HepG2 (cell line): Measurements from ENCODE around the gene GAPDH. TPM values are rescaled to one million over a fixed set of nuclear protein-coding genes. Genes with fewer than 3 reads are reported as not detected.

Source experiments
- ATAC-seq: fragments of 200-7000 bp; cut with Tn5 transposase; 3 replicates; pipeline ENCODE4 v1.9.1; 2020; ENCODE audit warnings: mild to moderate bottlenecking, moderate library complexity
- BruUV-seq: library from RNA; stranded (reverse); fragments of 400-500 nt; replicated peaks from 2 replicates; lab custom pipeline; 2021; lab: Mats Ljungman, UMichigan
- CTCF ChIA-PET: fragments of 300-600 bp; formaldehyde crosslinking; extraction: SDS; loops from one replicate; lab custom pipeline; 2021; ENCODE audit warnings: low total read pairs, inconsistent platforms, low intra/inter-chr PET ratio; lab: Yijun Ruan, JAX
- POLR2A ChIA-PET: fragments of 350-600 bp; sonication (Branson Sonifier 250); formaldehyde crosslinking; loops from one replicate; lab custom pipeline; 2020; ENCODE audit warnings: antibody characterized with exemption, inconsistent platforms; lab: Yijun Ruan, JAX
- DNase-seq: peaks from one replicate; pipeline ENCODE4 v3.0.0-alpha.2; 2015; ENCODE audit warnings: low spot score
- FAIRE-seq: peaks from 3 replicates; lab custom pipeline; 2011; peaks lifted over from hg19 to GRCh38; lab: Jason Lieb, UNC
- H2AFZ ChIP-seq: one replicate; pipeline ENCODE4 v1.6.1; 2011; ENCODE audit warnings: low read length, inconsistent platforms
- H3K27ac ChIP-seq: fragments of 300-600 bp; 3 replicates; pipeline ENCODE4 v1.8.0; 2011; ENCODE audit warnings: mixed run types, mild to moderate bottlenecking, mixed read lengths, low read length, inconsistent platforms; ENCODE audit not compliant: insufficient read depth; ENCODE audit errors: extremely low read length
- H3K27me3 ChIP-seq, 2 experiments: fragments of 200-600 bp in 1 of 2; 2 replicates in 1 of 2; 3 replicates in 1 of 2; pipeline versions ENCODE4 v1.6.0 to v1.8.0; 2011; ENCODE audit warnings: low read length in 2 of 2, mild to moderate bottlenecking in 2 of 2, moderate library complexity in 2 of 2, inconsistent platforms in 1 of 2; ENCODE audit not compliant: insufficient read depth in 2 of 2, control insufficient read depth in 1 of 2
- H3K36me3 ChIP-seq, 2 experiments: fragments of 200-600 bp in 1 of 2; replicated peaks in 1 of 2; 2 replicates in 1 of 2; 3 replicates in 1 of 2; pipeline versions ENCODE4 v1.5.1 to v1.8.0; 2011; ENCODE audit warnings: low read length in 2 of 2, inconsistent platforms in 1 of 2; ENCODE audit not compliant: insufficient read depth in 2 of 2, control insufficient read depth in 1 of 2
- H3K4me1 ChIP-seq: 2 replicates; pipeline ENCODE4 v1.5.1; 2012; ENCODE audit warnings: low read length, inconsistent platforms; ENCODE audit not compliant: insufficient read depth
- H3K4me2 ChIP-seq: 2 replicates; pipeline ENCODE4 v1.6.0; 2011; ENCODE audit warnings: low read depth, low read length, inconsistent platforms
- H3K4me3 ChIP-seq, 3 experiments: fragments of 200-600 bp in 1 of 3; sonication (generic), shearing (Covaris generic) in 1 of 3; replicated peaks in 1 of 3; 2 replicates each; pipeline ENCODE4 v1.5.1; 2011 to 2016; ENCODE audit warnings: low read length in 3 of 3, inconsistent platforms in 2 of 3, low read depth in 2 of 3, mild to moderate bottlenecking in 2 of 3, control low read depth in 1 of 3, mixed read lengths in 1 of 3; ENCODE audit not compliant: insufficient read depth in 1 of 3
- H3K79me2 ChIP-seq: one replicate; pipeline ENCODE4 v1.6.1; 2011; ENCODE audit warnings: low read length, inconsistent platforms; ENCODE audit not compliant: insufficient read depth
- H3K9ac ChIP-seq: 2 replicates; pipeline ENCODE4 v1.6.0; 2011; ENCODE audit warnings: mild to moderate bottlenecking, low read depth, low read length, inconsistent platforms; ENCODE audit not compliant: insufficient read depth
- H3K9me3 ChIP-seq: 2 replicates; pipeline ENCODE4 v1.5.1; 2012; ENCODE audit warnings: mild to moderate bottlenecking, low read length
- H4K20me1 ChIP-seq: 2 replicates; pipeline ENCODE4 v1.6.0; 2011; ENCODE audit warnings: inconsistent platforms, mild to moderate bottlenecking, low read length, moderate library complexity; ENCODE audit not compliant: insufficient read depth
- AKAP8 ChIP-seq: sonication (generic); formaldehyde crosslinking; IDR thresholded peaks from 2 replicates; pipeline ENCODE4 v1.5.1; 2020; ENCODE audit warnings: mild to moderate bottlenecking, missing genetic modification reagents
- CC2D1A ChIP-seq: sonication (generic); formaldehyde crosslinking; IDR thresholded peaks from 2 replicates; pipeline ENCODE4 v1.8.1; 2023; ENCODE audit warnings: mild to moderate bottlenecking, missing genetic modification reagents
- DDIT3 ChIP-seq: sonication (generic); formaldehyde crosslinking; IDR thresholded peaks from 2 replicates; pipeline ENCODE4 v1.4.0; 2020; ENCODE audit warnings: mild to moderate bottlenecking, missing genetic modification reagents
- E2F2 ChIP-seq: sonication (generic); formaldehyde crosslinking; IDR thresholded peaks from 2 replicates; pipeline ENCODE4 v1.4.0; 2020; ENCODE audit warnings: missing genetic modification reagents, borderline replicate concordance
- GLI4 ChIP-seq: sonication (generic); formaldehyde crosslinking; IDR thresholded peaks from 2 replicates; pipeline ENCODE4 v1.5.1; 2020; ENCODE audit warnings: missing genetic modification reagents, mild to moderate bottlenecking, moderate library complexity, borderline replicate concordance
- JDP2 ChIP-seq: sonication (generic); formaldehyde crosslinking; IDR thresholded peaks from 2 replicates; pipeline ENCODE4 v1.8.1; 2022; ENCODE audit warnings: missing genetic modification reagents, borderline replicate concordance
- KDM2A ChIP-seq: sonication (generic); formaldehyde crosslinking; IDR thresholded peaks from 2 replicates; pipeline ENCODE4 v1.4.0; 2020; ENCODE audit warnings: low read depth, missing genetic modification reagents, borderline replicate concordance
- MED13 ChIP-seq: sonication (generic); formaldehyde crosslinking; IDR thresholded peaks from 2 replicates; pipeline ENCODE4 v1.5.0; 2020; ENCODE audit warnings: missing genetic modification reagents
- MTA1 ChIP-seq: sonication (generic); formaldehyde crosslinking; IDR thresholded peaks from 2 replicates; pipeline ENCODE4 v1.4.0; 2020; ENCODE audit warnings: missing genetic modification reagents, mild to moderate bottlenecking, borderline replicate concordance
- MYC ChIP-seq: sonication (generic); formaldehyde crosslinking; IDR thresholded peaks from 2 replicates; pipeline ENCODE4 v1.9.0; 2021; ENCODE audit warnings: missing genetic modification reagents, borderline replicate concordance
- STAT5B ChIP-seq: sonication (generic); formaldehyde crosslinking; IDR thresholded peaks from 2 replicates; pipeline ENCODE4 v1.4.0; 2020; ENCODE audit warnings: missing genetic modification reagents
- ZBTB8A ChIP-seq: sonication (generic); formaldehyde crosslinking; IDR thresholded peaks from 2 replicates; pipeline ENCODE4 v1.4.0; 2020; ENCODE audit warnings: mild to moderate bottlenecking, low read depth, missing genetic modification reagents, borderline replicate concordance
- ZNF143 ChIP-seq: sonication (generic); formaldehyde crosslinking; IDR thresholded peaks from 2 replicates; pipeline ENCODE4 v1.4.0; 2020; ENCODE audit warnings: missing genetic modification reagents
- ZNF18 ChIP-seq: sonication (generic); formaldehyde crosslinking; IDR thresholded peaks from 2 replicates; pipeline ENCODE4 v1.8.0; 2022; ENCODE audit warnings: mild to moderate bottlenecking, missing genetic modification reagents; ENCODE audit not compliant: insufficient replicate concordance
- ZNF230 ChIP-seq: sonication (generic); formaldehyde crosslinking; IDR thresholded peaks from 2 replicates; pipeline ENCODE4 v1.4.0; 2020; ENCODE audit warnings: mild to moderate bottlenecking, missing genetic modification reagents
- ZNF232 ChIP-seq: sonication (generic); formaldehyde crosslinking; IDR thresholded peaks from 2 replicates; pipeline ENCODE4 v1.4.0; 2020; ENCODE audit warnings: missing genetic modification reagents, borderline replicate concordance
- ZNF530 ChIP-seq: sonication (generic); formaldehyde crosslinking; IDR thresholded peaks from 2 replicates; pipeline ENCODE4 v1.5.0; 2020; ENCODE audit warnings: low read depth, mild to moderate bottlenecking, missing genetic modification reagents
- ZNF576 ChIP-seq: sonication (generic); formaldehyde crosslinking; IDR thresholded peaks from 2 replicates; pipeline ENCODE4 v1.4.0; 2020; ENCODE audit warnings: mild to moderate bottlenecking, missing genetic modification reagents
- ZNF746 ChIP-seq: sonication (generic); formaldehyde crosslinking; IDR thresholded peaks from 2 replicates; pipeline ENCODE4 v1.8.0; 2022; ENCODE audit warnings: mild to moderate bottlenecking, missing genetic modification reagents
- ZNF766 ChIP-seq: sonication (generic); formaldehyde crosslinking; IDR thresholded peaks from 2 replicates; pipeline ENCODE4 v1.5.0; 2020; ENCODE audit warnings: missing genetic modification reagents, borderline replicate concordance
- WGBS: methylation state at CpG from one replicate; pipeline ENCODE4 v1.1.6; 2017; ENCODE audit warnings: low lambda C conversion rate; 5-methylcytosine and 5-hydroxymethylcytosine counted together
- in situ Hi-C: cut with HindIII; loops from 2 replicates; pipeline ENCODE4 v1.10.0; 2017; ENCODE audit warnings: low pct_unique_long_range_greater_than_20kb; ENCODE audit not compliant: extremely low pct_ligation_motif_present
- intact Hi-C: fragments of 100-400 bp; cut with micrococcal nuclease; formaldehyde crosslinking; loops from one replicate; pipeline ENCODE4 v1.10.0; 2022; ENCODE audit not compliant: unreplicated experiment
- polyA plus RNA-seq, 8 experiments: library from polyadenylated mRNA; depleted of rRNA in 3 of 8; stranded (reverse) in 7 of 8; unstranded in 1 of 8; fragments of >200 nt; fragmentation: Illumina TruSeq in 4 of 8; extraction: Trizol in 4 of 8; gene quantifications; 2 replicates each; pipeline versions ENCODE4 v1.2.1 to v1.2.3, GENCODE V29; 2011 to 2016; ENCODE audit warnings: low read depth in 4 of 8, missing spikeins in 1 of 8, mixed read lengths in 1 of 8; ENCODE audit not compliant: insufficient read depth in 1 of 8
- total RNA-seq, 5 experiments: library from RNA; depleted of rRNA; stranded (reverse); fragments of >200 nt; fragmentation: Illumina TruSeq; extraction: Trizol; gene quantifications; 2 replicates each; pipeline ENCODE4 v1.2.3, GENCODE V29; 2016; ENCODE audit warnings: low read depth in 1 of 5

The GAPDH gene
- total and polyA plus RNA-seq, 2 of the 13 experiments (the other 11 are each of a cell fraction or from before 2014, with no cell fraction given), result 3,038 to 12,722 TPM

- H3K4me1 ChIP-seq, result peaks cover 27% of the 10 kb centered on the region
- WGBS, result 95% methylated on average over 9 of the region's 9 CpGs
Observed at GRCh38 chr12:6547987-6548386, 13.7 kb downstream of the GAPDH start.

More at GRCh38 chr12:6547987-6548386, 13.7 kb downstream of the GAPDH start:
- intact Hi-C loops (no loop called here), in situ Hi-C loops (no loop called here)
- FAIRE-seq (no peak), DNase-seq (no peak), ATAC-seq (no peak)
- TF ChIP-seq MYC (CRISPR knock-in tag) (no peak), KDM2A (CRISPR knock-in tag) (no peak), MED13 (CRISPR knock-in tag) (no peak), E2F2 (CRISPR knock-in tag) (no peak), GLI4 (CRISPR knock-in tag) (no peak), ZBTB8A (CRISPR knock-in tag) (no peak), ZNF576 (CRISPR knock-in tag) (no peak), ZNF766 (CRISPR knock-in tag) (no peak), ZNF530 (CRISPR knock-in tag) (no peak), JDP2 (CRISPR knock-in tag) (no peak), CC2D1A (CRISPR knock-in tag) (no peak), MTA1 (CRISPR knock-in tag) (no peak), ZNF143 (CRISPR knock-in tag) (no peak), ZNF232 (no peak), DDIT3 (CRISPR knock-in tag) (no peak), ZNF746 (CRISPR knock-in tag) (no peak), ZNF18 (CRISPR knock-in tag) (no peak), ZNF230 (CRISPR knock-in tag) (no peak), AKAP8 (CRISPR knock-in tag) (no peak), STAT5B (CRISPR knock-in tag) (no peak)
- no peak overlapping the region for H2AFZ ChIP-seq
- no peak overlapping the region for H3K4me3 ChIP-seq
- no peak overlapping the region for H3K9ac ChIP-seq
- H3K36me3 ChIP-seq, result peaks cover 23 to 62% of the 10 kb centered on the region in 2 experiments
- ChIA-PET POLR2A (no interaction called here), CTCF (no interaction called here)
- no peaks in the 10 kb centered on the region for H3K9me3 ChIP-seq
- H3K27me3 ChIP-seq, result no peaks in the 10 kb centered on the region
- H4K20me1 ChIP-seq, result no peaks in the 10 kb centered on the region
- no TSS peak for BruUV-seq
- H3K79me2 ChIP-seq, result peaks cover 20% of the 10 kb centered on the region
- H3K4me2 ChIP-seq, result no peak overlapping the region
- H3K27ac ChIP-seq, result no peak overlapping the region
